ENCODE results near the gene MMP15. TPM values are rescaled to one million over a fixed set of nuclear protein-coding genes. Genes with fewer than 3 reads are reported as not detected.

Gene MMP15
- total RNA-seq, 4 donors from 2014 or later, result 5.7 to 10.0 (median 8.2) TPM

DNA sequence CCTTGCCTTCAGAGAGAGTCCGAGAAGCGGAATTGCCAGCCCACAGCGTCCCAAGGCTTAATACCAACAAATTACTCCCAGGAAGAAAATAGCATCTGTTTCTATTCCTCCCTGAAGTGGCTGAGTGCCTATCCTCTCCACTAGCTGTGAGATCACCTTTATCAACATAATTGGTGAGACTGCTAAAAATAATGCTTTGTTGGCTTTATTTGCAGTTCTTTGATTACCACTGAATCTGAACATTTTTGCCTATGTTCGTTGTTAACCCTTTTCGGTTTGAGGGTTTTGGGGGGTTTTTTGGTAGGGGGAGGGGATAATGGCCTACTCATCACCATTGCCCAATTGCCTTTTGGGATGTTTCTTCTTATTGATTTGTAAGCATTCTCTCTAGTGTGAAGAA, 31.0 kb downstream of the MMP15 start:
- 63% methylated on average over 5 of the region's 5 CpGs for WGBS
- Histone ChIP-seq H3K9me3 (no peaks in the 10 kb centered on the region), H3K27me3 (no peaks in the 10 kb centered on the region), H3K27ac (no peak overlapping the region), H3K4me1 (no peaks in the 10 kb centered on the region), H3K36me3 (no peaks in the 10 kb centered on the region), H3K4me3 (no peak overlapping the region)
- DNase-seq (ENCODE audit: low spot score in 2 of 2), result no peak
- TF ChIP-seq POLR2AphosphoS5 (IDR thresholded peaks at IDR 0.05), result no peak
- TF ChIP-seq, protein P1, sequence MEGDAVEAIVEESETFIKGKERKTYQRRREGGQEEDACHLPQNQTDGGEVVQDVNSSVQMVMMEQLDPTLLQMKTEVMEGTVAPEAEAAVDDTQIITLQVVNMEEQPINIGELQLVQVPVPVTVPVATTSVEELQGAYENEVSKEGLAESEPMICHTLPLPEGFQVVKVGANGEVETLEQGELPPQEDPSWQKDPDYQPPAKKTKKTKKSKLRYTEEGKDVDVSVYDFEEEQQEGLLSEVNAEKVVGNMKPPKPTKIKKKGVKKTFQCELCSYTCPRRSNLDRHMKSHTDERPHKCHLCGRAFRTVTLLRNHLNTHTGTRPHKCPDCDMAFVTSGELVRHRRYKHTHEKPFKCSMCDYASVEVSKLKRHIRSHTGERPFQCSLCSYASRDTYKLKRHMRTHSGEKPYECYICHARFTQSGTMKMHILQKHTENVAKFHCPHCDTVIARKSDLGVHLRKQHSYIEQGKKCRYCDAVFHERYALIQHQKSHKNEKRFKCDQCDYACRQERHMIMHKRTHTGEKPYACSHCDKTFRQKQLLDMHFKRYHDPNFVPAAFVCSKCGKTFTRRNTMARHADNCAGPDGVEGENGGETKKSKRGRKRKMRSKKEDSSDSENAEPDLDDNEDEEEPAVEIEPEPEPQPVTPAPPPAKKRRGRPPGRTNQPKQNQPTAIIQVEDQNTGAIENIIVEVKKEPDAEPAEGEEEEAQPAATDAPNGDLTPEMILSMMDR (IDR thresholded peaks at IDR 0.05), result no peak
- no peak for TF ChIP-seq EP300 (IDR thresholded peaks at IDR 0.05)
- no peak for TF ChIP-seq POLR2A (IDR thresholded peaks at IDR 0.05)

DNA sequence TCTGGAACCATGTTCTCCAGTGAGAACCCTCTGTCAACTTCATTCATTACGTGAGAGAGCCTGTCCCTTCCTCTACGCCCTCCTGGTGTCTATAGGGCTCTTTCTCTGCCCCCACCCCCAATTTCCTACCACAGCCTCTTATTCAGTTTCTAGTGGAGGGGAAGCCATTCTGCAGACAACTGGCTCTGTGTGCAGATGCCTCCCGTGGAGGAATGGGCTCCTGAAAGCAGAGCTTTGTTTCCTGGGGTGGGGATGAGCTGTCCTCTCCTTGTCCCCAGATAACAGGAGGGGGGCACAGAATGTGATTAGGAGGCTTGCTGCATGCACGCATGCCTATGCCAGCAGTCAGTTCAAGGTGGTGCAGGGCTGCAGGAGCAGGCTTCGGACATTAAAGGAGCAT, 31.6 kb downstream of the MMP15 start:
- no peak for DNase-seq (ENCODE audit: low spot score in 2 of 2)
- 84% methylated on average over 5 of the region's 5 CpGs for WGBS
- TF ChIP-seq EP300 (IDR thresholded peaks at IDR 0.05) (no peak), POLR2A (IDR thresholded peaks at IDR 0.05) (no peak), POLR2AphosphoS5 (IDR thresholded peaks at IDR 0.05) (no peak)
- TF ChIP-seq, protein P1 (IDR thresholded peaks at IDR 0.05), result no peak
- Histone ChIP-seq H3K4me3 (no peak overlapping the region), H3K36me3 (no peaks in the 10 kb centered on the region), H3K27me3 (no peaks in the 10 kb centered on the region), H3K27ac (no peak overlapping the region), H3K9me3 (no peaks in the 10 kb centered on the region), H3K4me1 (no peaks in the 10 kb centered on the region)

DNA sequence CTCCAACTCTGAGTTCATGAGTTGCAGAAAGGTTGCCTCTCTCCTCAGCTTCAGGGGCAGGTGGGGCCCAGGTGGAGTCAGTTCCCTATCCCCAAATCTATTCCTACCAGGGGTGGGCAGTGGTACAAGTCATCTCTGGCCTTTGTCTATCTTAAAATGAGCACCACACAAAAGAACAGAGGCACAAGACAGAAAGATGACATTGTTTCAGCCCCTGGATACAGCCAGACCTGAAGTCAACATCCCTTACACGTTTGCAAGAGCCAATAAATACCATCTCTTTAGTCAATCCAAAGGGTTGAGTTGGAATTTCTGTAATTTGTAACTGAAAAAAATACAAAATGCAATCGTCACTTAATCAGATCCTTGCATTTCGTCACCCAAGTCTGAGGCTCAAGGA, 32.2 kb downstream of the MMP15 start:
- no peak for TF ChIP-seq POLR2A (IDR thresholded peaks at IDR 0.05)
- TF ChIP-seq POLR2AphosphoS5 (IDR thresholded peaks at IDR 0.05), result no peak
- TF ChIP-seq, protein P1 (IDR thresholded peaks at IDR 0.05), result no peak
- TF ChIP-seq EP300 (IDR thresholded peaks at IDR 0.05), result no peak
- H3K27me3 ChIP-seq, result no peaks in the 10 kb centered on the region
- WGBS, result 71% methylated on average over 3 of the region's 3 CpGs
- H3K27ac ChIP-seq, result no peak overlapping the region
- H3K9me3 ChIP-seq, result no peaks in the 10 kb centered on the region
- no peak overlapping the region for H3K4me3 ChIP-seq
- no peaks in the 10 kb centered on the region for H3K4me1 ChIP-seq
- no peak for DNase-seq (ENCODE audit: low spot score in 2 of 2)
- no peaks in the 10 kb centered on the region for H3K36me3 ChIP-seq

DNA sequence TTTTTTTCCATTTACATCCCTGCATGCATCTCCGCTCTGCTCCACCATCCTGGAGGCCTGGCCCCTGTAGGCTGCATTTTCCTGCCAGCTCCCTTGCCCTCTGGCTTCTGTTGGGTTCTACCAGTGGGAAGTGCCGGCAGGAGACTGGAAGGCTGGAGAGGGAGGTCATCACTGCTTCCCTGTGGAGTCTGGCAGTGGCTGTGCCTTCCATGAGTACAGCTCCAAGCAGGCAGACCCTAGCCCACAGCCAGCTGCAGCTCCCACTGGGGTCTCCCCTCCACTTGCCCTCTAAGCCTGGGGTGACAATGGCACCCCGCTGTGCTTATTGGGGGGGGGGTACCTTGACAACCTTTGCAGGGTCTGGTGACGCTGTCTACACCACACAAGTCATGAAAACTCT, 37.3 kb downstream of the MMP15 start:
- 75% methylated on average over 3 of the region's 4 CpGs for WGBS
- no peaks in the 10 kb centered on the region for H3K27me3 ChIP-seq
- DNase-seq (ENCODE audit: low spot score in 2 of 2), result no peak
- no peak for TF ChIP-seq EP300 (IDR thresholded peaks at IDR 0.05)
- TF ChIP-seq POLR2A (IDR thresholded peaks at IDR 0.05), result no peak
- TF ChIP-seq, protein P1 (IDR thresholded peaks at IDR 0.05), result no peak
- no peak for TF ChIP-seq POLR2AphosphoS5 (IDR thresholded peaks at IDR 0.05)
- H3K4me3 ChIP-seq, result no peak overlapping the region
- no peaks in the 10 kb centered on the region for H3K4me1 ChIP-seq
- H3K9me3 ChIP-seq, result no peaks in the 10 kb centered on the region
- H3K27ac ChIP-seq, result no peak overlapping the region
- no peaks in the 10 kb centered on the region for H3K36me3 ChIP-seq

DNA sequence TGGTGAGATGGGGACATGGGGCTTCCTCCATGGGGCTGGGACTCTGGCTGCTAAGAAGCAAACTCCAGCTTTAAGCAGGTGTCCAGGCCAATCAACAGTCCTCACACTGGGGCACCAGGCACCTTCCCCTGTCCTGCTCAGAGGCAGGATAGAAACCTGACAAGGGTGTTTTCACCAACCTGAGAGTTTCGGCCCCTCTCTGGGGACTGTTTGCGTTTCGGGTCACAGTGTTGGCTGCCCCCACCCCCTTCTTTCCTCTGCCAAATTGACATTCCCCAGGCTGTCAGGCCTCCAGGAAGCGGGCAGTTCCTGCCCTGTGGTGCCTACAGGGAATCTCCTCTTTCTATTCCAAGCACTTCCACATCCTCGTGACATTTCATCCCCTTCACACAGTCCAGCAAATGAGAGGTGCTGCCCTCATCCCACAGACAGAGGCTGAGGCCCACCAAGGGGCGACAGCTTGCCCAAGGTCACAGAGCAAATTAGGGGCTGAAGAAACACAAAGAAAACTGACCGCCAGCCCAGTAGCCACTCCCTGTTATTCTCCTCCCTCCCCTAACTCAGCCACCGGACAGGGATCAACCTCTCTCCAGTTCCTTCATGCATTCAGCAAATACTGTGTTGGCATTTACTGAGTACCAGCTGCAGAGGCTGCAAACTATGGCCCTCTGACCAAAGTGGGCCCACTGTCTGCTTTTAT, 38.0 kb downstream of the MMP15 start:
- no peak for DNase-seq (ENCODE audit: low spot score in 2 of 2)
- Histone ChIP-seq H3K4me3 (no peak overlapping the region), H3K27ac (no peak overlapping the region), H3K36me3 (no peaks in the 10 kb centered on the region), H3K9me3 (no peaks in the 10 kb centered on the region), H3K27me3 (no peaks in the 10 kb centered on the region), H3K4me1 (no peaks in the 10 kb centered on the region)
- WGBS, result 69% methylated on average over 8 of the region's 8 CpGs
- TF ChIP-seq POLR2AphosphoS5 (IDR thresholded peaks at IDR 0.05) (no peak), EP300 (IDR thresholded peaks at IDR 0.05) (no peak), POLR2A (IDR thresholded peaks at IDR 0.05) (no peak)
